Measurements from ENCODE around the gene DOK7.

GRCh38 chr4:3467601-3468031 lies 4.5 kb downstream of the DOK7 start:
- TF ChIP-seq CTCF (optimal IDR thresholded peaks at IDR 0.05 in 1 of 3, IDR thresholded peaks at IDR 0.05 in 1 of 3, conservative IDR thresholded peaks at IDR 0.05 in 1 of 3; ENCODE audit: extremely low read depth in 1 of 3, insufficient read depth in 2 of 3, low read length in 3 of 3) (no peak), EZH2 (IDR thresholded peaks at IDR 0.05; ENCODE audit: low read length) (no peak)
